BE2C (cell line): Measurements from ENCODE around the gene ACOT8.

Source experiments
- DNase-seq: peaks from one replicate; pipeline ENCODE4 v3.0.0-alpha.2; 2020
- H3K27me3 ChIP-seq: fragments of 250-450 bp; sonication (Bioruptor Pico); 2 replicates; pipeline ENCODE4 v1.5.1; 2020; ENCODE audit warnings: mild to moderate bottlenecking
- H3K36me3 ChIP-seq: fragments of 250-450 bp; sonication (Bioruptor Pico); 2 replicates; pipeline ENCODE4 v1.5.1; 2020; ENCODE audit warnings: mild to moderate bottlenecking
- H3K4me1 ChIP-seq: fragments of 250-450 bp; sonication (Bioruptor Pico); 2 replicates; pipeline ENCODE4 v1.5.1; 2020
- H3K4me3 ChIP-seq: 2 replicates; pipeline ENCODE4 v1.5.1; 2011; ENCODE audit warnings: low read depth, low read length
- H3K9me3 ChIP-seq: fragments of 250-450 bp; sonication (Bioruptor Pico); 2 replicates; pipeline ENCODE4 v1.5.1; 2020
- TF ChIP-seq, protein P1 (sequence below): IDR thresholded peaks from 2 replicates; pipeline ENCODE4 v1.5.1; 2012; ENCODE audit warnings: mild to moderate bottlenecking, low read depth, low read length

ACOT8 gene

GRCh38 chr20:45818239-45818638 lies 39.0 kb downstream of the ACOT8 start:
- no peaks in the 10 kb centered on the region for H3K27me3 ChIP-seq
- DNase-seq = no peak
- TF ChIP-seq, protein P1, sequence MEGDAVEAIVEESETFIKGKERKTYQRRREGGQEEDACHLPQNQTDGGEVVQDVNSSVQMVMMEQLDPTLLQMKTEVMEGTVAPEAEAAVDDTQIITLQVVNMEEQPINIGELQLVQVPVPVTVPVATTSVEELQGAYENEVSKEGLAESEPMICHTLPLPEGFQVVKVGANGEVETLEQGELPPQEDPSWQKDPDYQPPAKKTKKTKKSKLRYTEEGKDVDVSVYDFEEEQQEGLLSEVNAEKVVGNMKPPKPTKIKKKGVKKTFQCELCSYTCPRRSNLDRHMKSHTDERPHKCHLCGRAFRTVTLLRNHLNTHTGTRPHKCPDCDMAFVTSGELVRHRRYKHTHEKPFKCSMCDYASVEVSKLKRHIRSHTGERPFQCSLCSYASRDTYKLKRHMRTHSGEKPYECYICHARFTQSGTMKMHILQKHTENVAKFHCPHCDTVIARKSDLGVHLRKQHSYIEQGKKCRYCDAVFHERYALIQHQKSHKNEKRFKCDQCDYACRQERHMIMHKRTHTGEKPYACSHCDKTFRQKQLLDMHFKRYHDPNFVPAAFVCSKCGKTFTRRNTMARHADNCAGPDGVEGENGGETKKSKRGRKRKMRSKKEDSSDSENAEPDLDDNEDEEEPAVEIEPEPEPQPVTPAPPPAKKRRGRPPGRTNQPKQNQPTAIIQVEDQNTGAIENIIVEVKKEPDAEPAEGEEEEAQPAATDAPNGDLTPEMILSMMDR = no peak

DNA sequence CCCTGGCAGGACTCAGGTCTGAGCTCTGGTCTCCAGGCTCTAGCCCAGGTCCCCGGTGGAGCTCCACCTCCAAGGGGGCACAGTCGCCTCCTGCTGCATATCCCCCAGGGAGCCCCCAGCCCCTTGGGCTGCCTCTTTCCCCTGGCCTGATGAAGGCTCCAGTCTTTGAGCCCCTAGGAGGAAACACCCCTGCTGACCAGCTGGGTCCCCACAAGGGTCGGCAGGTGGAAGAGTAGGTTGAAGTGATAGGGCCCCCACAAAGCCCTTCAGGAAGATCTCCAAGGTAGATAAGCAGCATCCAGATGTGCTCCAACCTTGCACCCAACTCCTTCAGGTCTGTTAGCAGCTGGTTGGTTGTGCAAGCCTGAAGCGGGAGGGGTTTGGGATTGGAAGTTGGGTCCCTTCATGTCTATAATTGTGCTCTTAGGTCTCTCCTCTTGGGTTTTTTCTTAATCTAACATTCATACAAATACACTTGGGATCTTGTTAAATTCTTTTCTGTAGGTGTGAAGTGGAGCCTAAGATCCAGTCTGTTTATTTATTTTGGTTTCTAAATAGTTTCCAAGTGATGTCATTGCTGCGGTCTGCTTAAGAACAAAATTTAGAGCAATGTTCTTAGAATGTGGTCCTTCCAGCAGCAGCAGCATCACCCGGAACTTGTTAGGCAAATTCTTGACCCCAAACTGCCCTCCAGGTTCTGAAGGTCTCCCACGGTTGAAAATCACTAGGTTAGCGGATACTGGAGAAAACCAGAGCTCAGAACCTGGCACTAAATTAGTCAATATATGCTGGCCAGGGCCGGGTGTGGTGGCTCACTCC lies 39.6 kb downstream of the ACOT8 start:
- Histone ChIP-seq H3K36me3 (peaks cover 36% of the 10 kb centered on the region), H3K27me3 (no peaks in the 10 kb centered on the region), H3K4me3 (no peak overlapping the region), H3K4me1 (no peaks in the 10 kb centered on the region), H3K9me3 (no peaks in the 10 kb centered on the region)
- no peak for DNase-seq
- TF ChIP-seq, protein P1 = no peak

More at GRCh38 chr20:45818239-45818638, 39.0 kb downstream of the ACOT8 start:
- Histone ChIP-seq H3K4me3 (no peak overlapping the region), H3K4me1 (no peaks in the 10 kb centered on the region), H3K9me3 (no peaks in the 10 kb centered on the region), H3K36me3 (peaks cover 36% of the 10 kb centered on the region)

DNA sequence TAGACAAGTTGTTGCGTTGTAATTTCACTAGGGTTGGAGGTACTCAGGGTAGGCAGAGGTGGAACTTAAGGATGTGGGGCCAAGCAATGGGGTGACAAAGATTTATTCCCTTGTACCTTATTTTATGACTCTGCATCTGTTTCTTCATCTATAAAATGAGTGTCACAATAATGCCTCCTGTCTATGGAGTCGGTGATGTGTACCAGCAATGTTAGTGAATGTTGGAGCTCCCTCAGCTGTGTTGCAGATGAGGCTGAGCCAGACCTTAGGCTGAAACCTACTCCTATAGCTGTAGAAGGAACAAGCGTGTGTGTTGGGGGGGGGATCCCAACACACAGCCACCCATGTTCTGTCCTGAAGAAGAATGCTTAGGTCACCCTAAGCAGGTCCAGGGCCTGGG lies 40.2 kb downstream of the ACOT8 start:
- Histone ChIP-seq H3K4me3 (no peak overlapping the region), H3K27me3 (no peaks in the 10 kb centered on the region), H3K36me3 (peaks cover 36% of the 10 kb centered on the region), H3K9me3 (no peaks in the 10 kb centered on the region), H3K4me1 (no peaks in the 10 kb centered on the region)
- DNase-seq = no peak
- TF ChIP-seq, protein P1 = no peak

DNA sequence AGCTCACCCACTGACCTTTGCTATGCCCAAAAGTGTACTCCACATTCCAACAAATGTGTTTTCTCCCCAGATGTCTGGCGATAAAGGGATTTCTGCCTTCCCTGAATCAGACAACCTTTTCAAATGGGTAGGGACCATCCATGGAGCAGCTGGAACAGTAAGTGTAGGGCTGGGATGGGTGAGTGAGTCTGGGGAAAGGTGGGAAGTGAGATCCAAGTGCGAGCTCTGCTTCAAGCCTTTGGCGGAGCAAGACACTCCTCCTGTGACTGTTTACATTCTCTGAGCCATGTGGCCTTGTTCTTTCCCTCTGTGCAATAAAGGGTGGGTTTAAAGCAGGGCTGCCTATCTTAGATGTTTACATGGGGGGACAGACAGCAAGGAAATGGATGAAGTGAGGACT lies 42.9 kb downstream of the ACOT8 start:
- Histone ChIP-seq H3K9me3 (no peaks in the 10 kb centered on the region), H3K4me1 (no peaks in the 10 kb centered on the region), H3K4me3 (peak overlapping the region; percentile 38), H3K27me3 (no peaks in the 10 kb centered on the region), H3K36me3 (peaks cover 48% of the 10 kb centered on the region)
- TF ChIP-seq, protein P1 = no peak
- no peak for DNase-seq

DNA sequence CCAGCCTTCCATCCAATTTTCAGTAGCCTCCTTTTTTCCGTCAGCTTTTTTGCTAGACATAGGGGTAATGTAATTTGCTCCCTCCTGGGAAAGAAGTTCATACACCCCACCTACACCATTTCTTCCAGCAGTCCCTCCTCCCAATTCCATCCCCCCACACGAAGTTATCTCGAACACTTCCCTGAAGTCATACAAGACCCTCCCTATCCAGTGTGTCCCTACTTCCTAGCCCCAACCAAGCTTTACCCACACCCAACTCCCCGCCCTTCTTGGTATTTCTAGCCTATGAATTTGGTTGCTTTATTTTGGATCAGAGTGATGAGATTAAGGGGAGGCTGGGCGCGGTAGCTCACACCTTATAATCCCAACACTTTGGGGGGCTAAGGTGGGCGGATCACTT lies 43.7 kb downstream of the ACOT8 start:
- DNase-seq = no peak
- H3K9me3 ChIP-seq = no peaks in the 10 kb centered on the region
- H3K4me3 ChIP-seq = peak overlapping the region; percentile 92
- H3K27me3 ChIP-seq = no peaks in the 10 kb centered on the region
- H3K36me3 ChIP-seq = peaks cover 51% of the 10 kb centered on the region
- TF ChIP-seq, protein P1 = no peak
- no peaks in the 10 kb centered on the region for H3K4me1 ChIP-seq

GRCh38 chr20:45813006-45813340 lies 44.2 kb downstream of the ACOT8 start:
- H3K4me3 ChIP-seq = peak overlapping the region; percentile 92
- no peaks in the 10 kb centered on the region for H3K27me3 ChIP-seq
- TF ChIP-seq, protein P1 = no peak
- peaks cover 51% of the 10 kb centered on the region for H3K36me3 ChIP-seq
- no peak for DNase-seq
- no peaks in the 10 kb centered on the region for H3K9me3 ChIP-seq
- no peaks in the 10 kb centered on the region for H3K4me1 ChIP-seq
